AG09319 (cell line): ENCODE measurements around the gene PTTG1IP.

Experiments used
- DNase-seq: peaks from one replicate; pipeline ENCODE4 v3.0.0-alpha.2; 2010; ENCODE audit warnings: low read depth; ENCODE audit errors: extremely low read depth
- TF ChIP-seq, protein P1 (sequence below): IDR thresholded peaks from 2 replicates; pipeline ENCODE4 v1.5.1; 2011; ENCODE audit warnings: low read depth, mild to moderate bottlenecking, inconsistent platforms, low read length, moderate library complexity

Gene PTTG1IP

DNA sequence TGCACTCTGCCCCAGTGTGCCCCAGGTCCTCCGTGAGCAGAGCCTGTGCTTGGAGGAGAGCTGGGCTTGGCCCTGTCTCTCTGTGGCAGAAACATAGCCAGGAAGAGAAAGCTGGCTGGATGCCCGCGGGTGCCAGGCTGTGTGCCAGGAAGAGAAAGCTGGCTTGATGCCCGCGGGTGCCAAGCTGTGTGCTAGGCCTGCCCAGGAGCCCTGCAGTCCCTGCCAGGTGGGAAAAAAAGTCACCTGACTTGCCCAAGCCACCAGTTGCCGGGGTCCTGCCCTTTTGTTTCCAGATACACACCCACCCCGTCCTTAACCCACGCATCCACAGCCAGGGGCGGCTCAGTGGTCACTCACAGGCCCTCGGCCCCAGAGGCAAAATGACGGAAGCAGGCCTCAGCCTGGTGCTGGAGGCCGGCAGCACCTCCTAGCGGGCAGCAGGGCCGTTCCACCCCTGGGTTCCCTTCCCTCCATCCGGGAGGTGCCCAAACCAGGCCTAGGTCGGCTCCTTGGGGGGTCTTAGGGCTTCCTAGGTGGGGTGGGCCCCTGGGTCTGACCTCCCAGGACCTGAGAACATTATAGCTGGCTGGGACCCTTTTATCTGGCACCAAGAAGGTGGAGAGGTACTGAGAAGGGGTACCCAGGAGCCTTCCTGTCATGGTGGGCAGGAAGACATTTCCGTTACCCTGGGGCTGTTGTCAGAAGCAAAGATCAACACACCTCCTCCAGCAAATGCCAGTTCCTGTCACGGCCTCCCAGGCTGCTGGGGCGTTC lies 38.1 kb upstream of the PTTG1IP start:
- TF ChIP-seq, protein P1, sequence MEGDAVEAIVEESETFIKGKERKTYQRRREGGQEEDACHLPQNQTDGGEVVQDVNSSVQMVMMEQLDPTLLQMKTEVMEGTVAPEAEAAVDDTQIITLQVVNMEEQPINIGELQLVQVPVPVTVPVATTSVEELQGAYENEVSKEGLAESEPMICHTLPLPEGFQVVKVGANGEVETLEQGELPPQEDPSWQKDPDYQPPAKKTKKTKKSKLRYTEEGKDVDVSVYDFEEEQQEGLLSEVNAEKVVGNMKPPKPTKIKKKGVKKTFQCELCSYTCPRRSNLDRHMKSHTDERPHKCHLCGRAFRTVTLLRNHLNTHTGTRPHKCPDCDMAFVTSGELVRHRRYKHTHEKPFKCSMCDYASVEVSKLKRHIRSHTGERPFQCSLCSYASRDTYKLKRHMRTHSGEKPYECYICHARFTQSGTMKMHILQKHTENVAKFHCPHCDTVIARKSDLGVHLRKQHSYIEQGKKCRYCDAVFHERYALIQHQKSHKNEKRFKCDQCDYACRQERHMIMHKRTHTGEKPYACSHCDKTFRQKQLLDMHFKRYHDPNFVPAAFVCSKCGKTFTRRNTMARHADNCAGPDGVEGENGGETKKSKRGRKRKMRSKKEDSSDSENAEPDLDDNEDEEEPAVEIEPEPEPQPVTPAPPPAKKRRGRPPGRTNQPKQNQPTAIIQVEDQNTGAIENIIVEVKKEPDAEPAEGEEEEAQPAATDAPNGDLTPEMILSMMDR, result no peak; the same call in 1 of the 2 replicates
- DNase-seq, result no peak

GRCh38 chr21:44911068-44911383 lies 37.5 kb upstream of the PTTG1IP start:
- TF ChIP-seq, protein P1, result no peak
- no peak for DNase-seq

DNA sequence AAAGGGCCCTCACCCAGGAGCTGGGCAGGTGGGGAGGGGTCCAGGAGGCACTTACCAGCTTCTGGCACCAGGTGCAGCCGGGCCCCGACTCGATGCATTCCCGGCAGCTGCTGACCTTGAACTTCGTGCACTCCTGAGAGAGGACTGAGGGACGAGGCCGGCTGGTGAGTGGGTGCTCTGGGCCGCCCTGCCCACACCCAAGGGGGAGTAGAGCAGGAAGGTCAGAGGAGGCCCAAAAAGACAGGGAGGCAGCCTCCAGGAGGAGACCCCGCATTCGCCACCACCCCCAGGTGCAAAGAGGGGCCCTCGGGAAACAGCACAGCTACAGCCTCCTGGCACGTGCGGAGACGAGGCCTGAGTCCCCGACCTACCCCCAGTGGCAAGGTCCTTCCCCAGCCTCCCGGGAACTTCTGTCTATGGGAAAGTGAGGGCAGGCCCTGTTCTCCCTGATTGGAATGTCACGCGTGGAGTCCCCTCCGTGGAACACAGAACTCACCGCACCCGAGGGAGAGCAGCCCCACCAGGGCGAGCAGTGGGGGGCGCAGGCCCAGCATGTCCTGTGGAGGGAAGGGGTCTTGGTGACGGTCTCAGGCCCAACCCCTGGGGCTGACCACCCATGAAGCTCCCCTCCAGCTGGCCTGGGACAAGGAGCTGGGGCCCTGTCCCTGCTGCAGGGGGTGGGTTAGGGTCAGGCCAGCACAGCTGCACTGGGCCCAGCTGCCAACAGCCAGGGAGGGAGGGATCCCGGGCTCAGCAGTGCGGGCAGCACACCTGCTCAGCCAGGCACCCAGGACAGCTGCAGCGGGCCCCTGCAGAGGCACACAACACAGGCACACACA lies 37.0 kb upstream of the PTTG1IP start:
- no peak for DNase-seq
- TF ChIP-seq, protein P1, result no peak

DNA sequence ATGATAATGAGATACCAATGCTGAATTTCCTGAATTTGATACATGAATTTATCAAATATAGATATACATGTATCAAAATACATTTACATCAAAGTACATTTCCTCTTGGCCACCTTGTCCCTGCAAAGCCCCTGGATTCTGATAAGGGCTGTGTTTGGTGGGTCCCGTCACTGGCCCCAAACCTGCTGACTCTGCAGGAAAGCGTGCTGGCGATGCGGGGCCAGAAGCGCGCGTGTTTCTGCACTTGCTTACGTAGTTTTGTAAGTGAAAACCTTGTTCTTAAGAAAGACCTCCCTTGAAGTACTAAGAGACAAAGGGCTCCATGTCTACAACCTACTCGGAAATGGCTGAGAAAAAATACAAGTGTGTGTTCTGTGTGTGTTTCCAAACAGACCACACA lies 36.2 kb upstream of the PTTG1IP start:
- no peak for DNase-seq
- TF ChIP-seq, protein P1, result no peak

DNA sequence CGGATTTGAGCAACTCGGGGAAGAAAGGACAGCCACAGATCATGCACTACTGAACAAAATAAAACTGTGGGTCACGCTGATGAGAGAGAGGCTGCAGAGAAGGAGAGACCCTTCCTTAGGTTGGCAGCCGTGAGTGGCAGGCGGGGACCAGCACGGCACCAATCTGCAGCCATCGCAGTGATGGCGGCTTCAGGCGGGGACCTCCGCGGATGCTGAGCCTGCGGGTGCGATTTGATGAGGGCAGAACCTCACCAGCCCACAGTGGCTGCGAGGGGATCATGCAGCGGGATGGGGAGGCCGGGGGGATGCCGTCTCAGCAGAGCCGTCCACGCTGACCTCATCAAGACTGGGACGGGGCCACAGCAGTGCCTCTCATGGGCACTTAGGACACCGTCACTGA lies 35.4 kb upstream of the PTTG1IP start:
- DNase-seq, result no peak
- TF ChIP-seq, protein P1, result no peak

- DNase-seq, result no peak
- TF ChIP-seq, protein P1, result no peak
Observed at GRCh38 chr21:44907966-44908895, 34.7 kb upstream of the PTTG1IP start.
